ENCODE measurements around the gene FKBP6. TPM values are rescaled to one million over a fixed set of nuclear protein-coding genes. Genes with fewer than 3 reads are reported as not detected.
A peak's percentile ranks its signal among the peaks of the same experiment; 100 is the strongest.

FKBP6 gene
- total and polyA plus RNA-seq, 2 of the 13 experiments (the other 11 are each of a cell fraction or from before 2014, with no cell fraction given): 0.07 to 0.20 TPM

GRCh38 chr7:73312831-73313520 lies 15.0 kb upstream of the FKBP6 start:
- no peak for FAIRE-seq
- TF ChIP-seq RARG (CRISPR knock-in tag; IDR thresholded peaks at IDR 0.05; ENCODE audit: low read depth) (no peak), ZNF550 (CRISPR knock-in tag; IDR thresholded peaks at IDR 0.05; ENCODE audit: borderline replicate concordance) (no peak), RBFOX2 (IDR thresholded peaks at IDR 0.05; ENCODE audit: low read depth, low read length) (peak; percentile 36; the same call in 1 of the 2 replicates), CHD4 (IDR thresholded peaks at IDR 0.05; ENCODE audit: borderline replicate concordance, low read length) (no peak), ZNF274 (CRISPR knock-in tag; IDR thresholded peaks at IDR 0.05) (no peak), TBP (CRISPR knock-in tag; IDR thresholded peaks at IDR 0.05) (no peak), NAIF1 (CRISPR knock-in tag; IDR thresholded peaks at IDR 0.05; ENCODE audit: borderline replicate concordance) (no peak), NR2F2 (IDR thresholded peaks at IDR 0.05; ENCODE audit: borderline replicate concordance, low read depth) (no peak)
- WGBS (ENCODE audit: low lambda C conversion rate): 91% methylated on average over 25 of the region's 48 CpGs
- peaks cover 8% of the 10 kb centered on the region for H3K79me2 ChIP-seq (ENCODE audit: insufficient read depth, low read length)
- H3K9ac ChIP-seq (ENCODE audit: insufficient read depth, low read depth, low read length): no peak overlapping the region
- no peaks in the 10 kb centered on the region for H3K9me3 ChIP-seq (ENCODE audit: low read length)
- H3K4me1 ChIP-seq (ENCODE audit: insufficient read depth, low read length): peaks cover 9% of the 10 kb centered on the region
- in situ Hi-C loops (cut with HindIII; ENCODE audit: extremely low pct_ligation_motif_present, low pct_unique_long_range_greater_than_20kb) (no loop called here), intact Hi-C loops (cut with micrococcal nuclease; ENCODE audit: unreplicated experiment) (no loop called here)
- no peak for ATAC-seq
- ChIA-PET POLR2A (no interaction called here), CTCF (ENCODE audit: low intra/inter-chr PET ratio, low total read pairs) (no interaction called here)
- no peaks in the 10 kb centered on the region for H4K20me1 ChIP-seq (ENCODE audit: insufficient read depth, low read length)
- DNase-seq (ENCODE audit: low spot score): no peak
- no peaks in the 10 kb centered on the region for H3K36me3 ChIP-seq (replicated peaks in 1 of 2; ENCODE audit: control insufficient read depth in 1 of 2, insufficient read depth in 2 of 2, low read length in 2 of 2)
- H3K4me2 ChIP-seq (ENCODE audit: low read depth, low read length): no peak overlapping the region
- no peaks in the 10 kb centered on the region; a peak in 1 of 5 replicates for H3K27me3 ChIP-seq (ENCODE audit: control insufficient read depth in 1 of 2, insufficient read depth in 2 of 2, low read length in 2 of 2)
- BruUV-seq (replicated peaks): no TSS peak
- H3K27ac ChIP-seq (ENCODE audit: extremely low read length, insufficient read depth, low read length): no peak overlapping the region
- no peak overlapping the region for H2AFZ ChIP-seq (ENCODE audit: low read length)
- no peak overlapping the region for H3K4me3 ChIP-seq (replicated peaks in 1 of 3; ENCODE audit: insufficient read depth in 1 of 3, low read depth in 2 of 3, low read length in 3 of 3)

GRCh38 chr7:73313521-73313906 lies 14.4 kb upstream of the FKBP6 start:
- Histone ChIP-seq H4K20me1 (ENCODE audit: insufficient read depth, low read length) (no peaks in the 10 kb centered on the region), H3K4me1 (ENCODE audit: insufficient read depth, low read length) (peaks cover 8% of the 10 kb centered on the region), H3K79me2 (ENCODE audit: insufficient read depth, low read length) (peaks cover 3% of the 10 kb centered on the region), H2AFZ (ENCODE audit: low read length) (no peak overlapping the region), H3K9me3 (ENCODE audit: low read length) (no peaks in the 10 kb centered on the region), H3K4me3 (replicated peaks in 1 of 3; ENCODE audit: insufficient read depth in 1 of 3, low read depth in 2 of 3, low read length in 3 of 3) (no peak overlapping the region), H3K36me3 (replicated peaks in 1 of 2; ENCODE audit: control insufficient read depth in 1 of 2, insufficient read depth in 2 of 2, low read length in 2 of 2) (no peaks in the 10 kb centered on the region), H3K27ac (ENCODE audit: extremely low read length, insufficient read depth, low read length) (no peak overlapping the region), H3K9ac (ENCODE audit: insufficient read depth, low read depth, low read length) (no peak overlapping the region), H3K4me2 (ENCODE audit: low read depth, low read length) (no peak overlapping the region), H3K27me3 (ENCODE audit: control insufficient read depth in 1 of 2, insufficient read depth in 2 of 2, low read length in 2 of 2) (no peaks in the 10 kb centered on the region)
- in situ Hi-C loops (cut with HindIII; ENCODE audit: extremely low pct_ligation_motif_present, low pct_unique_long_range_greater_than_20kb): no loop called here
- no peak for ATAC-seq
- intact Hi-C loops (cut with micrococcal nuclease; ENCODE audit: unreplicated experiment): no loop called here
- no peak for FAIRE-seq
- no peak for DNase-seq (ENCODE audit: low spot score)
- BruUV-seq (replicated peaks): no TSS peak
- CTCF ChIA-PET (ENCODE audit: low intra/inter-chr PET ratio, low total read pairs): no interaction called here
- TF ChIP-seq ZNF24 (IDR thresholded peaks at IDR 0.05) (peak; percentile 60; the same call in 1 of the 2 replicates), ZNF772 (CRISPR knock-in tag; IDR thresholded peaks at IDR 0.05) (no peak)
- WGBS (ENCODE audit: low lambda C conversion rate): 76% methylated on average over 3 of the region's 4 CpGs
- POLR2A ChIA-PET: no interaction called here

Measured in HepG2 (cell line).